Fibroblast of lung (primary cell): ENCODE results near the gene NFKBIL1. TPM values are rescaled to one million over a fixed set of nuclear protein-coding genes. Genes with fewer than 3 reads are reported as not detected.

Experiments used
- DNase-seq, 2 donors: peaks; one replicate each; pipeline versions ENCODE4 v3.0.0 to v3.0.0-alpha.2; 2010; ENCODE audit warnings: low read depth in 2 of 2
- H2AFZ ChIP-seq: 2 replicates; pipeline ENCODE4 v1.5.1; 2012; ENCODE audit warnings: low read length, control low read depth, inconsistent platforms
- H3K27ac ChIP-seq: 2 replicates; pipeline ENCODE4 v1.5.1; 2011; ENCODE audit warnings: low read length, control low read depth; ENCODE audit not compliant: insufficient read depth
- H3K27me3 ChIP-seq: 2 replicates; pipeline ENCODE4 v1.5.1; 2011; ENCODE audit warnings: mild to moderate bottlenecking, low read length; ENCODE audit not compliant: control insufficient read depth, insufficient read depth
- H3K36me3 ChIP-seq: 2 replicates; pipeline ENCODE4 v1.5.1; 2011; ENCODE audit warnings: low read length; ENCODE audit not compliant: control insufficient read depth, insufficient read depth
- H3K4me1 ChIP-seq: 2 replicates; pipeline ENCODE4 v1.5.1; 2011; ENCODE audit warnings: low read length; ENCODE audit not compliant: control insufficient read depth, insufficient read depth; ENCODE audit errors: extremely low read depth
- H3K4me2 ChIP-seq: 2 replicates; pipeline ENCODE4 v1.5.1; 2011; ENCODE audit warnings: low read length, control low read depth; ENCODE audit not compliant: insufficient read depth; ENCODE audit errors: extremely low read depth
- H3K4me3 ChIP-seq, 4 experiments: fragments of 200-600 bp in 1 of 4; sonication (generic) in 1 of 4; replicated peaks in 1 of 4; 2 replicates each; pipeline ENCODE4 v1.5.1; 2011 to 2016; ENCODE audit warnings: low read length in 4 of 4, low read depth in 3 of 4, mild to moderate bottlenecking in 3 of 4, control low read depth in 2 of 4, inconsistent platforms in 1 of 4, mixed read lengths in 1 of 4; ENCODE audit not compliant: insufficient read depth in 1 of 4; ENCODE audit errors: control extremely low read depth in 1 of 4
- H3K79me2 ChIP-seq: 2 replicates; pipeline ENCODE4 v1.5.1; 2012; ENCODE audit warnings: mild to moderate bottlenecking, low read length, inconsistent platforms; ENCODE audit not compliant: control insufficient read depth, insufficient read depth
- H3K9ac ChIP-seq: 2 replicates; pipeline ENCODE4 v1.5.1; 2011; ENCODE audit warnings: mild to moderate bottlenecking, low read length, control low read depth; ENCODE audit not compliant: insufficient read depth
- H3K9me3 ChIP-seq: 2 replicates; pipeline ENCODE4 v1.5.1; 2012; ENCODE audit warnings: low read depth, low read length; ENCODE audit not compliant: control insufficient read depth, insufficient read depth
- H4K20me1 ChIP-seq: 2 replicates; pipeline ENCODE4 v1.5.1; 2011; ENCODE audit warnings: low read length; ENCODE audit not compliant: control insufficient read depth, insufficient read depth; ENCODE audit errors: extremely low read depth
- CTCF ChIP-seq, 2 donors: IDR thresholded peaks in 1 of 2; conservative IDR thresholded peaks in 1 of 2; 1 replicate in 1 of 2; 2 replicates in 1 of 2; pipeline ENCODE4 v1.5.1; 2011 to 2012; ENCODE audit warnings: low read length in 2 of 2, control low read depth in 1 of 2, inconsistent platforms in 1 of 2, low read depth in 1 of 2, mild to moderate bottlenecking in 1 of 2
- EZH2 ChIP-seq: IDR thresholded peaks from 2 replicates; pipeline ENCODE4 v1.5.1; 2012; ENCODE audit warnings: low read length, control low read depth, mild to moderate bottlenecking; ENCODE audit errors: missing control alignments
- polyA plus RNA-seq, 2 donors: library from polyadenylated mRNA; depleted of rRNA in 1 of 2; stranded (reverse) in 1 of 2; unstranded in 1 of 2; fragments of >200 nt; gene quantifications; 2 replicates each; pipeline ENCODE4 v1.2.1, GENCODE V29; 2011 to 2012; ENCODE audit warnings: missing spikeins in 1 of 2
- total RNA-seq: library from RNA; depleted of rRNA; stranded (reverse); fragments of >200 nt; gene quantifications from 2 replicates; pipeline ENCODE4 v1.2.1, GENCODE V29; 2014

NFKBIL1 gene
- total and polyA plus RNA-seq, 2 donors (not counting 1 experiment from before 2014, with no cell fraction given) = 5.1 to 44.3 TPM

GRCh38 chr6:31580807-31581433 is 33.5 kb downstream of the NFKBIL1 start:
- Histone ChIP-seq H3K27me3 (peaks cover 11% of the 10 kb centered on the region), H3K36me3 (no peaks in the 10 kb centered on the region), H4K20me1 (no peaks in the 10 kb centered on the region), H3K27ac (peak overlapping the region; percentile 23), H3K4me2 (peak overlapping the region; percentile 99), H3K4me3 (peak overlapping the region; percentile 74 to 89 (median 82)), H3K4me1 (no peaks in the 10 kb centered on the region), H3K79me2 (no peaks in the 10 kb centered on the region), H3K9me3 (no peaks in the 10 kb centered on the region), H3K9ac (peak overlapping the region; percentile 70), H2AFZ (peak overlapping the region; percentile 97)
- TF ChIP-seq EZH2 = no peak
- peak; percentile 71 to 84 for TF ChIP-seq CTCF (conservative IDR thresholded peaks at IDR 0.05 in 1 of 2, IDR thresholded peaks at IDR 0.05 in 1 of 2; ENCODE audit: low read depth in 1 of 2, low read length in 2 of 2)
- DNase-seq = peak; percentile 75 to 76

- peak overlapping the region; percentile 99 for H3K4me2 ChIP-seq
- H3K79me2 ChIP-seq = no peaks in the 10 kb centered on the region
- H3K36me3 ChIP-seq = no peaks in the 10 kb centered on the region
- H3K9ac ChIP-seq = peak overlapping the region; percentile 70
- H3K4me1 ChIP-seq = no peaks in the 10 kb centered on the region
- TF ChIP-seq EZH2 = peak; percentile 16
- no peak for TF ChIP-seq CTCF (conservative IDR thresholded peaks at IDR 0.05 in 1 of 2, IDR thresholded peaks at IDR 0.05 in 1 of 2; ENCODE audit: low read depth in 1 of 2, low read length in 2 of 2)
- no peaks in the 10 kb centered on the region for H4K20me1 ChIP-seq
- H3K27me3 ChIP-seq = peaks cover 9% of the 10 kb centered on the region
- peak overlapping the region; percentile 97 for H2AFZ ChIP-seq
- no peak overlapping the region for H3K27ac ChIP-seq
- H3K4me3 ChIP-seq = peak overlapping the region; percentile 74 to 89 (median 82)
- H3K9me3 ChIP-seq = no peaks in the 10 kb centered on the region
- DNase-seq = no peak
Observed at GRCh38 chr6:31581434-31582229, 34.2 kb downstream of the NFKBIL1 start.

- Histone ChIP-seq H3K36me3 (no peaks in the 10 kb centered on the region), H3K4me2 (peak within 1 kb of the TSS; percentile 99), H3K27me3 (peaks cover 5% of the 10 kb centered on the region), H3K79me2 (no peaks in the 10 kb centered on the region), H4K20me1 (no peaks in the 10 kb centered on the region), H3K4me3 (peak within 1 kb of the TSS; percentile 74 to 89 (median 82)), H3K4me1 (no peaks in the 10 kb centered on the region), H3K9me3 (no peaks in the 10 kb centered on the region), H2AFZ (peak within 1 kb of the TSS; percentile 97), H3K9ac (peak within 1 kb of the TSS; percentile 70), H3K27ac (no peak within 1 kb of the TSS)
- TF ChIP-seq CTCF (conservative IDR thresholded peaks at IDR 0.05 in 1 of 2, IDR thresholded peaks at IDR 0.05 in 1 of 2; ENCODE audit: low read depth in 1 of 2, low read length in 2 of 2) (no peak), EZH2 (no peak)
- DNase-seq = no peak
Observed at GRCh38 chr6:31582230-31582643, 34.8 kb downstream of the NFKBIL1 start, which contains the start of gene LTB. Gene LTB (minus strand): TSS chr6:31582424. CDS start chr6:31582417, 7 bp downstream.
